NCI-H1048 (cell line): Measurements from ENCODE around the gene MBNL2.

ENCODE experiments used
- DNase-seq: peaks from one replicate; lab custom pipeline; 2025; lab: John Stamatoyannopoulos, UW

Gene MBNL2

GRCh38 chr13:97274829-97275649, 52.9 kb downstream of the MBNL2 start:
- DNase-seq, result no peak

GRCh38 chr13:97275776-97276501, 53.8 kb downstream of the MBNL2 start:
- DNase-seq, result no peak

GRCh38 chr13:97276862-97277269, 54.7 kb downstream of the MBNL2 start:
- DNase-seq, result no peak

- DNase-seq, result no peak
Observed at GRCh38 chr13:97278435-97279411, 56.6 kb downstream of the MBNL2 start.

GRCh38 chr13:97279913-97280312, 57.8 kb downstream of the MBNL2 start:
- no peak for DNase-seq

- no peak for DNase-seq
Observed at GRCh38 chr13:97280478-97280877, 58.3 kb downstream of the MBNL2 start.

- no peak for DNase-seq
Observed at GRCh38 chr13:97281028-97281427, 58.9 kb downstream of the MBNL2 start.

GRCh38 chr13:97282705-97283104, 60.6 kb downstream of the MBNL2 start:
- no peak for DNase-seq

- DNase-seq, result no peak
Observed at GRCh38 chr13:97283888-97284287, 61.8 kb downstream of the MBNL2 start.

- DNase-seq, result no peak
Observed at GRCh38 chr13:97284558-97284957, 62.4 kb downstream of the MBNL2 start.

GRCh38 chr13:97285221-97285955, 63.3 kb downstream of the MBNL2 start:
- no peak for DNase-seq

- DNase-seq, result no peak
Observed at GRCh38 chr13:97286317-97287046, 64.3 kb downstream of the MBNL2 start.

GRCh38 chr13:97287047-97287383, 64.9 kb downstream of the MBNL2 start:
- no peak for DNase-seq

- DNase-seq, result no peak
Observed at GRCh38 chr13:97288486-97288900, 66.4 kb downstream of the MBNL2 start.

- no peak for DNase-seq
Observed at GRCh38 chr13:97289514-97290298, 67.6 kb downstream of the MBNL2 start.

- no peak for DNase-seq
Observed at GRCh38 chr13:97295283-97296182, 73.4 kb downstream of the MBNL2 start.

GRCh38 chr13:97296740-97297139, 74.6 kb downstream of the MBNL2 start:
- DNase-seq, result no peak

GRCh38 chr13:97298816-97299215, 76.7 kb downstream of the MBNL2 start:
- no peak for DNase-seq

- no peak for DNase-seq
Observed at GRCh38 chr13:97300871-97301270, 78.7 kb downstream of the MBNL2 start.
